ENCODE measurements around the gene GNG4.

The GNG4 gene

DNA sequence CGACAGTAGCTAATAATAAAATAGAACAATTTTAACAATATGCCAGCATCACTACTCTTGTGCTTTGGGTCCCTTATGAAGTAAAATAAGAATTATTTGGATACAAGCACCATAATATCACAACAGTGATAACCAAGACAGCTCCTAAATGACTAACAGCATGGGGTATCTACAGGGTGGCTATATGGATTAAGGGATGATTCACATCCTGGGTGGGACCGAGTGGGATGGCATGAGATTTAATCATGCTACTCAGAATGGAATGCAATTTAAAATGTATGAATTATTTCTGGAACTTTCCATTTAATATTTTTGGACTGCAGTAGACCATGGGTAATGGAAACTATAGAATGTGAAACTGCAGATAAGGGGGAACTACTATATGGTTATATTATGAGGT is 117.2 kb downstream of the GNG4 start:
- no peak overlapping the region for H3K18ac ChIP-seq (ENCODE audit: low read length)
- H4K5ac ChIP-seq (ENCODE audit: low read length): no peak overlapping the region
- WGBS (ENCODE audit: extremely low coverage, insufficient coverage, low lambda C conversion rate): no CpG with 5 or more reads among the region's 2 CpGs
- H3K27ac ChIP-seq (ENCODE audit: low read depth, low read length): no peak overlapping the region
- no peaks in the 10 kb centered on the region for H3K36me3 ChIP-seq (ENCODE audit: control insufficient read depth, insufficient read depth, low read length)
- no peak overlapping the region for H2BK120ac ChIP-seq (ENCODE audit: low read depth, low read length)
- no peak overlapping the region for H3K9ac ChIP-seq (ENCODE audit: low read length)
- H3K4me2 ChIP-seq (ENCODE audit: low read length): no peak overlapping the region
- H3K79me1 ChIP-seq (ENCODE audit: low read length): no peaks in the 10 kb centered on the region
- no peak overlapping the region for H3K56ac ChIP-seq (ENCODE audit: low read length)
- no peak overlapping the region for H2BK5ac ChIP-seq (ENCODE audit: low read length)
- H3K27me3 ChIP-seq (ENCODE audit: insufficient read depth, low read length, poor library complexity): no peaks in the 10 kb centered on the region
- no peak overlapping the region for H3K4ac ChIP-seq (ENCODE audit: low read depth, low read length)
- H4K8ac ChIP-seq (ENCODE audit: low read depth, low read length): no peak overlapping the region
- H3K79me2 ChIP-seq (ENCODE audit: control insufficient read depth, insufficient read depth, low read length): no peaks in the 10 kb centered on the region
- H3K23ac ChIP-seq (ENCODE audit: low read length): no peak overlapping the region
- no peak for DNase-seq
- no peaks in the 10 kb centered on the region for H3K4me1 ChIP-seq (ENCODE audit: control insufficient read depth, low read depth, low read length)
- no peak overlapping the region for H3K4me3 ChIP-seq (ENCODE audit: low read length)
- no peak overlapping the region for H2BK15ac ChIP-seq (replicated peaks; ENCODE audit: low read depth)
- no peak overlapping the region for H2AK5ac ChIP-seq (ENCODE audit: low read length)

GRCh38 chr1:235527196-235527814 is 122.3 kb downstream of the GNG4 start:
- no peak overlapping the region for H3K27ac ChIP-seq (ENCODE audit: low read depth, low read length)
- H4K5ac ChIP-seq (ENCODE audit: low read length): no peak overlapping the region
- H2BK5ac ChIP-seq (ENCODE audit: low read length): no peak overlapping the region

GRCh38 chr1:235525314-235525713 is 124.3 kb downstream of the GNG4 start:
- H4K8ac ChIP-seq (ENCODE audit: low read depth, low read length): no peak overlapping the region
- no peaks in the 10 kb centered on the region for H3K4me1 ChIP-seq (ENCODE audit: control insufficient read depth, low read depth, low read length)
- no peak overlapping the region for H2AK5ac ChIP-seq (ENCODE audit: low read length)
- no peak for DNase-seq
- no peak overlapping the region for H3K4ac ChIP-seq (ENCODE audit: low read depth, low read length)
- no peak overlapping the region for H2BK120ac ChIP-seq (ENCODE audit: low read depth, low read length)
- H3K9ac ChIP-seq (ENCODE audit: low read length): no peak overlapping the region
- no peak overlapping the region for H2BK15ac ChIP-seq (replicated peaks; ENCODE audit: low read depth)
- H3K36me3 ChIP-seq (ENCODE audit: control insufficient read depth, insufficient read depth, low read length): no peaks in the 10 kb centered on the region
- H3K18ac ChIP-seq (ENCODE audit: low read length): no peak overlapping the region
- H4K5ac ChIP-seq (ENCODE audit: low read length): no peak overlapping the region
- H3K79me2 ChIP-seq (ENCODE audit: control insufficient read depth, insufficient read depth, low read length): no peaks in the 10 kb centered on the region
- WGBS (ENCODE audit: extremely low coverage, insufficient coverage, low lambda C conversion rate): no CpG with 5 or more reads among the region's 4 CpGs
- no peak overlapping the region for H3K23ac ChIP-seq (ENCODE audit: low read length)
- H2BK5ac ChIP-seq (ENCODE audit: low read length): no peak overlapping the region
- H3K4me3 ChIP-seq (ENCODE audit: low read length): no peak overlapping the region
- no peak overlapping the region for H3K56ac ChIP-seq (ENCODE audit: low read length)
- no peak overlapping the region for H3K27ac ChIP-seq (ENCODE audit: low read depth, low read length)
- H3K27me3 ChIP-seq (ENCODE audit: insufficient read depth, low read length, poor library complexity): no peaks in the 10 kb centered on the region
- H3K4me2 ChIP-seq (ENCODE audit: low read length): no peak overlapping the region
- no peaks in the 10 kb centered on the region for H3K79me1 ChIP-seq (ENCODE audit: low read length)

More at GRCh38 chr1:235527196-235527814, 122.3 kb downstream of the GNG4 start:
- Histone ChIP-seq H3K4me2 (ENCODE audit: low read length) (no peak overlapping the region), H3K4me3 (ENCODE audit: low read length) (no peak overlapping the region), H2BK120ac (ENCODE audit: low read depth, low read length) (no peak overlapping the region), H2BK15ac (replicated peaks; ENCODE audit: low read depth) (no peak overlapping the region), H3K23ac (ENCODE audit: low read length) (no peak overlapping the region), H3K79me2 (ENCODE audit: control insufficient read depth, insufficient read depth, low read length) (no peaks in the 10 kb centered on the region), H3K4me1 (ENCODE audit: control insufficient read depth, low read depth, low read length) (no peaks in the 10 kb centered on the region), H3K36me3 (ENCODE audit: control insufficient read depth, insufficient read depth, low read length) (no peaks in the 10 kb centered on the region), H3K9ac (ENCODE audit: low read length) (no peak overlapping the region), H3K18ac (ENCODE audit: low read length) (no peak overlapping the region), H3K4ac (ENCODE audit: low read depth, low read length) (no peak overlapping the region), H2AK5ac (ENCODE audit: low read length) (no peak overlapping the region), H3K27me3 (ENCODE audit: insufficient read depth, low read length, poor library complexity) (no peaks in the 10 kb centered on the region), H3K56ac (ENCODE audit: low read length) (no peak overlapping the region), H4K8ac (ENCODE audit: low read depth, low read length) (no peak overlapping the region), H3K79me1 (ENCODE audit: low read length) (no peaks in the 10 kb centered on the region)
- WGBS (ENCODE audit: extremely low coverage, insufficient coverage, low lambda C conversion rate): no CpG with 5 or more reads among the region's 4 CpGs
- DNase-seq: peak; percentile 69

DNA sequence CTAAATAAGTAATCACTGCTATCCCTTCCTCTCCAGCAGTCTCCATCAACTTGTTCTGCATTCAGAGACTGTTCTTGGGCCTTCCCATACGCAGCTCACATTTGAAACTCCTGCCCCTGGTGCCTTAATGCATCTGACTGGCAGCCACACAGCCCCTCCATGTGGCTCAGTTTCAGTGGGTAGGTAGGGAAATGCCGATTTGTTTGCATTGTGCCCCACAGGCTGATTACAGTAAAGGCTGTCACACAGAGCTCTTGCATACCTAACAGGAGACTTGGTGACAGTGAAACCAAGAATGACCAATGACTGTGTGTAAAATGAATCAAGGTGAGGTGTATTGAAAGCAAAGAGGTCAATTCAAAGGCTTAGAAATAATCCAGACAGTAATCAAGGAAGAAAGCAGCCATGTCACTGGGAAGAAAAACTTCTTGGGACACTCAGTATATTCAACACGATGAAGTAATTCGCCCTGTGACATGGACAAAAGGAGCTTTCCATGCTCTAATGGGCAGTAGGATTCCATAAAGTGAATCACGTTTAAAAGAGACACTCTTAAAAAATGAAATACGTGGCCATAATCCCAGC is 132.6 kb downstream of the GNG4 start:
- Histone ChIP-seq H4K8ac (ENCODE audit: low read depth, low read length) (no peak overlapping the region), H3K4me3 (ENCODE audit: low read length) (no peak overlapping the region), H3K36me3 (ENCODE audit: control insufficient read depth, insufficient read depth, low read length) (no peaks in the 10 kb centered on the region), H4K5ac (ENCODE audit: low read length) (no peak overlapping the region), H3K27ac (ENCODE audit: low read depth, low read length) (no peak overlapping the region), H3K79me2 (ENCODE audit: control insufficient read depth, insufficient read depth, low read length) (no peaks in the 10 kb centered on the region), H3K56ac (ENCODE audit: low read length) (no peak overlapping the region), H3K4me1 (ENCODE audit: control insufficient read depth, low read depth, low read length) (no peaks in the 10 kb centered on the region), H2BK15ac (replicated peaks; ENCODE audit: low read depth) (no peak overlapping the region), H3K9ac (ENCODE audit: low read length) (no peak overlapping the region), H2BK120ac (ENCODE audit: low read depth, low read length) (no peak overlapping the region), H3K4me2 (ENCODE audit: low read length) (no peak overlapping the region), H3K27me3 (ENCODE audit: insufficient read depth, low read length, poor library complexity) (no peaks in the 10 kb centered on the region), H3K79me1 (ENCODE audit: low read length) (no peaks in the 10 kb centered on the region), H2AK5ac (ENCODE audit: low read length) (no peak overlapping the region), H3K18ac (ENCODE audit: low read length) (no peak overlapping the region), H3K4ac (ENCODE audit: low read depth, low read length) (no peak overlapping the region), H2BK5ac (ENCODE audit: low read length) (no peak overlapping the region), H3K23ac (ENCODE audit: low read length) (no peak overlapping the region)
- no CpG with 5 or more reads among the region's 6 CpGs for WGBS (ENCODE audit: extremely low coverage, insufficient coverage, low lambda C conversion rate)
- DNase-seq: peak; percentile 45

DNA sequence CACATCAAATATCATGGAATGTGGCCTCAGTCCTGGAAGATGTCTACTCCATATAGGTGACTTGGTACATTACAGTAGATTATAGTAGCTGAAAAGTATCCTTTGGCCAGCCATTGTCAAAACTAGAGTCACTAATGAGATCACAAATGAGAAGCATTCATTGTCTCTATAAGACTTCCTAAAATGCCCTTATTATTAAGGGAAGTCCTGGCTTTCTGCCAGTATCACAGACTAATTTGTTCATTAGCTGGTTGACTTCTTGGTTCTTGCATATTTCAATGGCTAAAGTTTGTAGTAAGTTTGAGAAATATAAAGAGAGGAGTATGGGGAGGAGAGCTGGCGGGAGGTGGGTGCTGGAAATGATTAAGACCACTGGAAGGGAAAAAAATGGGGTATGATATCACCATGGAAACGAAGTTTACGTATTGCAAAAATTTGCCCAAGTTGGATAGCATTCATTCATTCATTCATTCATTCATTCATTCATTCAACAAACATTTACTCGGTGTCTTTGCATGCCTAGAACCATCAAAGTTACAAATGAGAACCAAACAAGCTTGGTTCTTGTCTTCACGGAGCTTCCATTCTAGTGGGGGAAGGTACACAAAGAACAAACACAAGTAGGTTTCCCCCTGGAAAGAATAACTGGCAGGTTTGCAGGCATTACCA is 133.6 kb downstream of the GNG4 start:
- DNase-seq: no peak
- no peak overlapping the region for H2BK5ac ChIP-seq (ENCODE audit: low read length)
- no peaks in the 10 kb centered on the region for H3K79me1 ChIP-seq (ENCODE audit: low read length)
- H3K23ac ChIP-seq (ENCODE audit: low read length): no peak overlapping the region
- no peak overlapping the region for H4K8ac ChIP-seq (ENCODE audit: low read depth, low read length)
- H3K36me3 ChIP-seq (ENCODE audit: control insufficient read depth, insufficient read depth, low read length): no peaks in the 10 kb centered on the region
- H3K18ac ChIP-seq (ENCODE audit: low read length): no peak overlapping the region
- H4K5ac ChIP-seq (ENCODE audit: low read length): no peak overlapping the region
- H3K27me3 ChIP-seq (ENCODE audit: insufficient read depth, low read length, poor library complexity): no peaks in the 10 kb centered on the region
- H3K4me3 ChIP-seq (ENCODE audit: low read length): no peak overlapping the region
- 100% methylated on average over 1 of the region's 5 CpGs for WGBS (ENCODE audit: extremely low coverage, insufficient coverage, low lambda C conversion rate)
- no peak overlapping the region for H2BK120ac ChIP-seq (ENCODE audit: low read depth, low read length)
- no peak overlapping the region for H3K27ac ChIP-seq (ENCODE audit: low read depth, low read length)
- no peak overlapping the region for H2BK15ac ChIP-seq (replicated peaks; ENCODE audit: low read depth)
- no peak overlapping the region for H3K4ac ChIP-seq (ENCODE audit: low read depth, low read length)
- H3K9ac ChIP-seq (ENCODE audit: low read length): no peak overlapping the region
- H3K4me1 ChIP-seq (ENCODE audit: control insufficient read depth, low read depth, low read length): no peaks in the 10 kb centered on the region
- no peak overlapping the region for H2AK5ac ChIP-seq (ENCODE audit: low read length)
- H3K56ac ChIP-seq (ENCODE audit: low read length): no peak overlapping the region
- no peaks in the 10 kb centered on the region for H3K79me2 ChIP-seq (ENCODE audit: control insufficient read depth, insufficient read depth, low read length)
- no peak overlapping the region for H3K4me2 ChIP-seq (ENCODE audit: low read length)
